PFSK-1 (cell line): ENCODE results near the gene RUNX3.

Experiments used
- FOXP2 ChIP-seq: optimal IDR thresholded peaks from 2 replicates; pipeline ENCODE3; 2011; ENCODE audit warnings: borderline replicate concordance, control low read depth, inconsistent platforms; ENCODE audit not compliant: insufficient read depth; ENCODE audit errors: extremely low read length, extremely low read depth
- POLR2AphosphoS5 ChIP-seq: IDR thresholded peaks from 2 replicates; pipeline ENCODE4 v1.6.1; 2012; ENCODE audit warnings: low read depth, mild to moderate bottlenecking, control low read depth, low read length, moderate library complexity
- REST ChIP-seq, 2 experiments: IDR thresholded peaks; 2 replicates each; pipeline versions ENCODE4 v1.6.1 to v1.8.0; 2011 to 2012; ENCODE audit warnings: low read depth in 2 of 2, low read length in 2 of 2, control low read depth in 1 of 2, inconsistent platforms in 1 of 2, mild to moderate bottlenecking in 1 of 2, moderate library complexity in 1 of 2; ENCODE audit not compliant: insufficient read depth in 1 of 2
- SIN3A ChIP-seq: IDR thresholded peaks from 2 replicates; pipeline ENCODE4 v1.6.1; 2012; ENCODE audit warnings: mild to moderate bottlenecking, low read length, moderate library complexity, borderline replicate concordance; ENCODE audit not compliant: insufficient read depth
- TAF1 ChIP-seq: IDR thresholded peaks from 2 replicates; pipeline ENCODE4 v1.6.1; 2012; ENCODE audit warnings: low read length, control low read depth, borderline replicate concordance; ENCODE audit not compliant: insufficient read depth

- no peak for TF ChIP-seq POLR2AphosphoS5
- no peak for TF ChIP-seq SIN3A
- TF ChIP-seq REST (IDR thresholded peaks at IDR 0.05; ENCODE audit: insufficient read depth in 1 of 2, low read depth in 2 of 2, low read length in 2 of 2), result no peak
- TF ChIP-seq TAF1, result no peak
- TF ChIP-seq FOXP2, result no peak
These were observed 56.0 kb downstream of the RUNX3 start for GRCh38 chr1:24874056-24874455.
